NCI-H226 (cell line): ENCODE data around the gene LMOD1.
"Not testable (repeated sequence)": the region's sequence is repeated elsewhere in the genome, so short reads cannot be mapped to it uniquely, and the experiment has no call there.

Experiments used
- DNase-seq: peaks from one replicate; pipeline ENCODE4 v3.0.0-alpha.2; 2015

Gene LMOD1

DNA sequence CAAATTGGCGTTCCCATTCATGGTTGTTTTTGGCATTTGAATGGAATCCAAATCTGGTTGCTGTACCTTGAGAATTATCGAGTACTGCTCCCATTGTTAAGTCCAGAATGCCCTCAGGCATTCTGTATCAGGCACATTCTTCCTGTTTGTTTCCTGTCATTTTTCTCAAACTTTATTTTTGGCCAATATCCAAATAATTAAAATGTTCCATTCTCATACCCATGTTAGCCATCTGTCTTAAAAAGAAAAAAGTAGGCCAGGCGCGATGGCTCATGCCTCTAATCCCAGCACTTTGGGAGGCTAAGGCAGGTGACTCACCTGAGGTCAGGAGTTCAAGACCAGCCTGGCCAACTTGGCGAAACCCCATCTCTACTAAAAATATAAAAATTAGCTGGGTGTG, 86.9 kb downstream of the LMOD1 start:
- DNase-seq: no peak

DNA sequence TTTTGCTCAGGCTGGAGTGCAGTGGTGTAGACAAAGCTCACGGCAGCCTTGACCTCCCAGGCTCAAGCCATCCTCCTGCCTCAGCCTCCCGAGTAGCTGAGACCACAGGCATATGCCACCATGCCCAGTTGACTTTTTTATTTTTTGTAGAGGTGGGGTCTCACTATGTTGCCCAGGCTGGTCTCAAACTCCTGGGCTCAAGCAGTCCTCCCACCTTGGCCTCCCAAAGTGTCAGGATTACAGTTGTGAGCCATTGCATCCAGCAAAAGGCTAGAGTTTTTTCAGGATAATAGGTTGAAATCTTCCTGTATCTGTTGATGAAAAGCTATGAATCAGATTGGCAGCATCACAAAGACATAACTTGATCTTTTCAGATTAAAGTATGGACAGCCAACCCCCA, 89.6 kb downstream of the LMOD1 start:
- not testable (repeated sequence) for DNase-seq

DNA sequence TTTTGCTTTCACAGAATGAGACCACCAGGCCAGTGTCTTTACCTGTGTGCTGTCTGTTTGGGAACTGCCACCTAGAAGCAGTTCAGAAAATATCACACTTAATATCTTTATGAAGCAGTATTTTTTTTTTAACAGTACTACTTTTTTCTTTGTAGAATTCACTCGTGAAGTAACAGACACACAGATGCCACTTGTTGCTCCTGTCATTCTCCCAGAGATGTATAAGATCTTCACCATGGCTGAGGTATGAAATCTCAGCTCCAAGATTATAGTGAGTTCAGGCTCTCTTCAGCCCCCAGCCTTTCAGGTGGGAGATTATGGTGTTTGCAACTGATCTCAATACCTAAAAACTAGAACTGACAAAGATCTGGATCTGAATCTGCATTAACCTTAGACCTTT, 94.4 kb downstream of the LMOD1 start:
- no peak for DNase-seq

DNA sequence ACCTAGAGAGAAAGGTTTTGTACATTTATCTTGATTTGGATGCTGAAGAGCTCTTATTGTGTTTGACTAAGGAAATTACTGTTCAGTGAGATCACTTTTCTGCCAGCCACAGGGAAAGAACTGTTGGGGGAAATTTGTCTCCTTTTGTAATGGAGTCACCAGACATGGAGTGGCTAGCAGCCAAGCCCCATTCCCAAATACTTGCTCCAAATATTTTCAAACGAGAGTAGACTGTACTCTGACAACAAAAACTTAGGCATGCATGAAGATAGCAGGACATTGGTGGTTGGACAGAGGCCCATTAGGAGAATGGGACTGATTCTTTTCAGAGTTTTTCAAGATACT, 96.3 kb downstream of the LMOD1 start:
- DNase-seq: peak; percentile 92

DNA sequence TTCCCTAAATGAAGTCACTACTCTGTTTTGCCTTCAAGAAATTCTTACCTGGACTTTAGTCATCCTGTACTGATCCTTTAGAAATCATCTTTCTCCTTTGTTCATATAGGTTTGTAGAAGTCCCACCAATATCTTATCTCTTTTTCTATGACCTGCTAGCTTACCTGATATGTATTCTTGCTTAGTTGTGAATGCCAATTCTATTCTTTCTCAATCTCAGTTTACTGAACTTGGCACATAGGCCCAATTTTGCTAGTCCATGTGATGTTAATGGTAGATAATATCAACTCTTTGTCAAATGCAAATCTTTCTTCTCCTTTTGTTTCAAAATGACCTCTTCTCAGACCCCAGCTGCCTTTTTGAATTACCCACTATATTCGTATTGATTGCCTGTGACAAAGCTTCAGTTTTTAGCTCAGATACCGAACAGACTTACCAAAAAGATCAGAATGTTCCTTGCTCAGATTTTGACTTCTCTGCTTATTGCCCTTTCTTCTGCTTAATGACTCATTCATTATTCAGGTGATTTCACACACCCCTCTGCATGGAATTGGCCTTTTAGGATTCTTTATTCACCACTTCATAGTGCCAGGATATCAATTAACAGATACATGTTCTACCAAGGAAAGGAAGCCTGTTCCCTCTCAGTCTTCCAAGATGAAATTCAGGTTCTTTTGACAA, 96.8 kb downstream of the LMOD1 start:
- DNase-seq: no peak

DNA sequence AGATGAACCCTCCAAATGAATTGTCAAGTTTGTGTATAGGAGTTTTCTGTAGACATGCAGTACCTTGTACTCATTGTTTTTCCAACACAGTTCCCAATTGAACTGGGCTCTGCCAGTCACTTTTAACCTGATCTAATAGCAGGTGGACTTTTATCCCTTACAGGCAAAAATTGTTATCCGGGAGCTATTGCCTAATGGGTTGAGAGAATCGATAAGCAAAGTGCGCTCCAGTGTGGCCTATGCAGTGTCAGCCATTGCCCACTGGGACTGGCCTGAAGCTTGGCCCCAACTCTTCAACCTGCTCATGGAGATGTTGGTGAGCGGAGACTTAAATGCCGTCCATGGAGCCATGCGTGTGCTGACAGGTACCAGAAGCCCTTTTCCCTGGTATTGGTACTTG, 98.1 kb downstream of the LMOD1 start:
- DNase-seq: no peak

DNA sequence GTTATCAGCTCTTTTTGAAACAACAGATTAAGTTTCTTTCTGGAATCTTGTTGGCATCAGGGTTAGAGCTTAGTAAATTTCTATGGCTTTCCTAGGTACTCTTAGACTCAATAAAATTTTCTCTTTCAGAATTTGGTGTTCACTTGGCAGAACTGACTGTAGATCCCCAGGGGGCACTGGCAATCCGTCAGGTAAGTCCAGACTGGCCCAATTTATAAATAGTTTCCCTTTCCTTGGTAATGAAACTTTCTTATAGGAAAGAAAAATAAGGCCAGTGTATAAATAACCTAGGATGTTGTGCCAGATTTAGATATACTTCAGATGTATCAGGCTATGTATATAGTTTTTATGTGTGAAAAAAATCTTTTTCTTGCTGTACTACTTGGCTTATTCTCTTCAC, 99.2 kb downstream of the LMOD1 start:
- DNase-seq: no peak
